Osteocyte (in vitro differentiated cells): ENCODE measurements around the gene TBX4. TPM values are rescaled to one million over a fixed set of nuclear protein-coding genes. Genes with fewer than 3 reads are reported as not detected.

Experiments used
- DNase-seq: peaks from one replicate; pipeline ENCODE4 v3.0.0; 2021; ENCODE audit warnings: mixed read lengths; ENCODE audit not compliant: unreplicated experiment; ENCODE audit errors: extremely low spot score
- H3K27ac Mint-ChIP-seq: one replicate; pipeline ENCODE4 v1.8.0; 2021; ENCODE audit warnings: mild to moderate bottlenecking, mixed read lengths; ENCODE audit not compliant: unreplicated experiment
- H3K27me3 Mint-ChIP-seq: one replicate; pipeline ENCODE4 v1.8.0; 2021; ENCODE audit warnings: mixed read lengths; ENCODE audit not compliant: unreplicated experiment
- H3K36me3 Mint-ChIP-seq: one replicate; pipeline ENCODE4 v1.8.0; 2021; ENCODE audit warnings: mixed read lengths; ENCODE audit not compliant: unreplicated experiment
- H3K4me1 Mint-ChIP-seq: one replicate; pipeline ENCODE4 v1.8.0; 2021; ENCODE audit warnings: mixed read lengths; ENCODE audit not compliant: unreplicated experiment
- H3K4me3 Mint-ChIP-seq: one replicate; pipeline ENCODE4 v1.8.0; 2021; ENCODE audit warnings: mild to moderate bottlenecking, moderate library complexity, mixed read lengths; ENCODE audit not compliant: unreplicated experiment
- H3K9me3 Mint-ChIP-seq: one replicate; pipeline ENCODE4 v1.8.0; 2021; ENCODE audit warnings: mixed read lengths; ENCODE audit not compliant: unreplicated experiment
- CTCF ChIP-seq: fragments of 200-600 bp; sonication (generic); IDR thresholded peaks from 2 replicates; pipeline ENCODE4 v1.5.0; 2021; ENCODE audit warnings: antibody characterized with exemption, mild to moderate bottlenecking, moderate library complexity
- total RNA-seq: library from RNA; stranded (reverse); gene quantifications from 2 replicates; pipeline ENCODE4 v1.2.1, GENCODE V29; 2021

TBX4 gene
- total RNA-seq, 1 donor from 2014 or later: not detected

GRCh38 chr17:61477204-61477834 is 25.1 kb downstream of the TBX4 start:
- no peak overlapping the region for H3K27ac Mint-ChIP-seq
- no peaks in the 10 kb centered on the region for H3K9me3 Mint-ChIP-seq
- no peak for TF ChIP-seq CTCF
- H3K27me3 Mint-ChIP-seq: peaks cover 20% of the 10 kb centered on the region
- H3K36me3 Mint-ChIP-seq: peaks cover 2% of the 10 kb centered on the region
- no peak overlapping the region for H3K4me3 Mint-ChIP-seq
- peaks cover 4% of the 10 kb centered on the region for H3K4me1 Mint-ChIP-seq
- DNase-seq: no peak

- Mint-ChIP-seq H3K4me1 (peaks cover 4% of the 10 kb centered on the region), H3K36me3 (peaks cover 2% of the 10 kb centered on the region), H3K4me3 (no peak overlapping the region), H3K27ac (no peak overlapping the region), H3K27me3 (peaks cover 19% of the 10 kb centered on the region), H3K9me3 (no peaks in the 10 kb centered on the region)
- DNase-seq: no peak
- no peak for TF ChIP-seq CTCF
These were observed 26.0 kb downstream of the TBX4 start for GRCh38 chr17:61478026-61478789.

GRCh38 chr17:61478790-61479492 is 26.7 kb downstream of the TBX4 start:
- Mint-ChIP-seq H3K4me1 (peaks cover 4% of the 10 kb centered on the region), H3K9me3 (no peaks in the 10 kb centered on the region), H3K36me3 (peaks cover 2% of the 10 kb centered on the region)

GRCh38 chr17:61479493-61480413 is 27.5 kb downstream of the TBX4 start:
- no peak overlapping the region for H3K4me3 Mint-ChIP-seq

More at GRCh38 chr17:61478790-61479492, 26.7 kb downstream of the TBX4 start:
- Mint-ChIP-seq H3K27me3 (peaks cover 19% of the 10 kb centered on the region), H3K27ac (no peak overlapping the region), H3K4me3 (no peak overlapping the region)
- DNase-seq: no peak
- TF ChIP-seq CTCF: no peak

More at GRCh38 chr17:61479493-61480413, 27.5 kb downstream of the TBX4 start:
- no peak for DNase-seq
- no peaks in the 10 kb centered on the region for H3K9me3 Mint-ChIP-seq
- H3K36me3 Mint-ChIP-seq: peaks cover 2% of the 10 kb centered on the region
- H3K27me3 Mint-ChIP-seq: peaks cover 22% of the 10 kb centered on the region
- no peak overlapping the region for H3K27ac Mint-ChIP-seq
- no peak for TF ChIP-seq CTCF
- H3K4me1 Mint-ChIP-seq: peaks cover 4% of the 10 kb centered on the region
